GM10847 (cell line): ENCODE results near the gene PRDX1.

ENCODE experiments used
- POLR2A ChIP-seq: IDR thresholded peaks from 2 replicates; pipeline ENCODE4 v1.6.1; 2011; ENCODE audit not compliant: insufficient read length; ENCODE audit errors: extremely low read depth

Gene PRDX1

GRCh38 chr1:45490121-45490625 is 31.5 kb downstream of the PRDX1 start:
- no peak for TF ChIP-seq POLR2A

GRCh38 chr1:45488666-45489377 is 32.9 kb downstream of the PRDX1 start:
- no peak for TF ChIP-seq POLR2A

- TF ChIP-seq POLR2A: no peak
Measured at GRCh38 chr1:45485949-45486348, 35.7 kb downstream of the PRDX1 start.

DNA sequence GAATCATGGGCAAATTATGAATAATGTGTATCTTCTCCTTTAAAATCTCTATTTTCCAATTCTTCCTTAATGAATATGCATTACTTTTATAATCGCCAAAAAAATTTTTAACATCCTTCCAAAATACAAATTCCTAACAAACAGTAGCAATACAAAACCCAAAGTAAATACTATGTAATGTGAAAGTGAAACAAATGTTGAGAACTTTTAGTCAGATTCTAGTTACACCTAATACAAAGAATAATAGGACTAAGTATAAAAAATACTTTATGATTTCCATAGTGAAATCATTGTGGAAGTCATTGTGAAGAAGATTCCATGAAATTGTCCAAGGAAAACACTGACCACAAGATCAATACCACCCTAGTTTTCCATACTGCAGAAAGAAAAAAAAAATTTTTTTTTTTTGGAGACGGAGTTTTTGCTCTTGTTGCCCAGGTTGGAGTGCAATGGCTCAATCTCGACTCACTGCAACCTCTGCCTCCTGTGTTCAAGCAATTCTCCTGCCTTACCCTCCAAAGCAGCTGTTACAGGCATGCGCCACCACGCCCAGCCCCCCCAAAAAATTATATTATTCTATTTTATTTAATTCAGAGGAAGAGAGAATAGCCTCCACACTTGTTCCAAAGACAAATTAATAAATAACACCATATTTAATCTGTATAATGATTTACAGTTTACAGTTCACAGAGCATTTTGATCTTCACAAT is 42.5 kb downstream of the PRDX1 start:
- no peak for TF ChIP-seq POLR2A

- TF ChIP-seq POLR2A: no peak
Measured at GRCh38 chr1:45478121-45478814, 43.4 kb downstream of the PRDX1 start.

DNA sequence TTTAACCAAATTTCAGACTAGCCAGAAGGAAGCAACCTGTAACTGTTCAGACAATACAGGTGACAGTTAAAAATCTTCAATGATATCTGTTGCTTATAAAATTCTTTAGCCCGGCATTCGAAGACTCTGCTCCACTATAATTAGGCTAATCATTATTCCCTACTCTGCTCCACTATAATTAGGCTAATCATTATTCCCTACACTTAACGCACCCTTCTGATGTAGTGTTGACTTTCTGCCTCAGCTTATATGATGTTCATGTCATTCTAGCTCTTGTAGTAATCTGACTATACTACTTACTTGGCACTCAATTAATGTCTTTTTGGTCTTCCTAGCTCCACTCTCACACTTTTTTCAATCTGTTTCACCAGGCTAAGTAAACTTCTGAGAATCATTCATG is 44.0 kb downstream of the PRDX1 start:
- TF ChIP-seq POLR2A: no peak

DNA sequence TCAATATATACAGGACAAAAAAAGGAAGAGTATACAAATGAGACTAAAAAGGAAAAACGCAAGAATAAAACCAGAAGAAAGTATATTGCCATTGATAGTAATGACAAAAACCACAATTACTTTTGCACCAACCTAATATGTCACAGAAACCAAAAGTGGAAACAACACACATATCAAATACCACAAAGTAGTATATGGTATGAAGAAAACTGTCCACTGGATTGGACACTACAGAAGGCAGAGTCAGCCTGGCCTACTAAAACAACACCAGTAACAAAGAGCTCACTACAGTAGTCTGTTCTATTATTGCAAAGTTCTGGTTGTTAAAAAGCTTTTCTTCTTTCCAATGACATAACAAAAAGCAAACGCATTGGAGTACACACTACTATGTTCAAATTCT is 48.4 kb downstream of the PRDX1 start:
- no peak for TF ChIP-seq POLR2A

- TF ChIP-seq POLR2A: no peak
Measured at GRCh38 chr1:45470306-45470798, 51.3 kb downstream of the PRDX1 start.

DNA sequence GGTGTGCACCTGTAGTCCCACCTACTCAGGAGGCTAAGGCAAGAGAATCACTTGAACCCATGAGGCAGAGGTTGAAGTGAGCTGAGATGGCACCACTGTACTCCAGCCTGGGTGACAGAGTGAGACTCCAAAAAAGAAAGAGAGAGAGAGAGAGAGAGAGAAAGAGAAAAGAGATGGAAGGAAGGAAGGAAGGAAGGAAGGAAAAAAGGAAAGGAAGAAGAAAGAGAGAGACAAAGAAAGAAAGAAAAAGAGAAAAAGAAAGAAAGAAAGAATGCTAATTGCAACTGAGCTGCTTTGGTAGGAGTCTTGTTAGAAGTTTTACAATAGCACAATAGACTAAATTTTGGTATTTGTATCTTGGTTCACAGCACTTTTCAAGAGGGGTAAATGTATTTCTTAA is 56.4 kb downstream of the PRDX1 start:
- no peak for TF ChIP-seq POLR2A
